Measurements from ENCODE around the gene ZNF431. TPM values are rescaled to one million over a fixed set of nuclear protein-coding genes. Genes with fewer than 3 reads are reported as not detected.

Gene ZNF431
- total and polyA plus RNA-seq, 9 of the 15 experiments (the other 6 are each of a cell fraction or from before 2014, with no cell fraction given) = 3.3 to 24.8 (median 13.5) TPM

GRCh38 chr19:21128901-21129698 is 12.7 kb upstream of the ZNF431 start (continued):
- TF ChIP-seq ARID1B (IDR thresholded peaks at IDR 0.05) = peak; percentile 89
- peak in 1 of 2 experiments; percentile 48; a peak in 2 of 4 replicates for TF ChIP-seq ZMIZ1 (IDR thresholded peaks at IDR 0.05; ENCODE audit: low read depth in 2 of 2, low read length in 2 of 2)
- no peak for TF ChIP-seq E4F1 (CRISPR knock-in tag; IDR thresholded peaks at IDR 0.05; ENCODE audit: borderline replicate concordance)
- 0 out of 2 replicates have a peak, but pooled peaks have one; percentile 32 for TF ChIP-seq CEBPB (tag; IDR thresholded peaks at IDR 0.05)
- TF ChIP-seq ZNF431 (CRISPR knock-in tag; IDR thresholded peaks at IDR 0.05) = no peak
- no peak for TF ChIP-seq ZNF184 (CRISPR knock-in tag; IDR thresholded peaks at IDR 0.05)
- TF ChIP-seq, protein P1, sequence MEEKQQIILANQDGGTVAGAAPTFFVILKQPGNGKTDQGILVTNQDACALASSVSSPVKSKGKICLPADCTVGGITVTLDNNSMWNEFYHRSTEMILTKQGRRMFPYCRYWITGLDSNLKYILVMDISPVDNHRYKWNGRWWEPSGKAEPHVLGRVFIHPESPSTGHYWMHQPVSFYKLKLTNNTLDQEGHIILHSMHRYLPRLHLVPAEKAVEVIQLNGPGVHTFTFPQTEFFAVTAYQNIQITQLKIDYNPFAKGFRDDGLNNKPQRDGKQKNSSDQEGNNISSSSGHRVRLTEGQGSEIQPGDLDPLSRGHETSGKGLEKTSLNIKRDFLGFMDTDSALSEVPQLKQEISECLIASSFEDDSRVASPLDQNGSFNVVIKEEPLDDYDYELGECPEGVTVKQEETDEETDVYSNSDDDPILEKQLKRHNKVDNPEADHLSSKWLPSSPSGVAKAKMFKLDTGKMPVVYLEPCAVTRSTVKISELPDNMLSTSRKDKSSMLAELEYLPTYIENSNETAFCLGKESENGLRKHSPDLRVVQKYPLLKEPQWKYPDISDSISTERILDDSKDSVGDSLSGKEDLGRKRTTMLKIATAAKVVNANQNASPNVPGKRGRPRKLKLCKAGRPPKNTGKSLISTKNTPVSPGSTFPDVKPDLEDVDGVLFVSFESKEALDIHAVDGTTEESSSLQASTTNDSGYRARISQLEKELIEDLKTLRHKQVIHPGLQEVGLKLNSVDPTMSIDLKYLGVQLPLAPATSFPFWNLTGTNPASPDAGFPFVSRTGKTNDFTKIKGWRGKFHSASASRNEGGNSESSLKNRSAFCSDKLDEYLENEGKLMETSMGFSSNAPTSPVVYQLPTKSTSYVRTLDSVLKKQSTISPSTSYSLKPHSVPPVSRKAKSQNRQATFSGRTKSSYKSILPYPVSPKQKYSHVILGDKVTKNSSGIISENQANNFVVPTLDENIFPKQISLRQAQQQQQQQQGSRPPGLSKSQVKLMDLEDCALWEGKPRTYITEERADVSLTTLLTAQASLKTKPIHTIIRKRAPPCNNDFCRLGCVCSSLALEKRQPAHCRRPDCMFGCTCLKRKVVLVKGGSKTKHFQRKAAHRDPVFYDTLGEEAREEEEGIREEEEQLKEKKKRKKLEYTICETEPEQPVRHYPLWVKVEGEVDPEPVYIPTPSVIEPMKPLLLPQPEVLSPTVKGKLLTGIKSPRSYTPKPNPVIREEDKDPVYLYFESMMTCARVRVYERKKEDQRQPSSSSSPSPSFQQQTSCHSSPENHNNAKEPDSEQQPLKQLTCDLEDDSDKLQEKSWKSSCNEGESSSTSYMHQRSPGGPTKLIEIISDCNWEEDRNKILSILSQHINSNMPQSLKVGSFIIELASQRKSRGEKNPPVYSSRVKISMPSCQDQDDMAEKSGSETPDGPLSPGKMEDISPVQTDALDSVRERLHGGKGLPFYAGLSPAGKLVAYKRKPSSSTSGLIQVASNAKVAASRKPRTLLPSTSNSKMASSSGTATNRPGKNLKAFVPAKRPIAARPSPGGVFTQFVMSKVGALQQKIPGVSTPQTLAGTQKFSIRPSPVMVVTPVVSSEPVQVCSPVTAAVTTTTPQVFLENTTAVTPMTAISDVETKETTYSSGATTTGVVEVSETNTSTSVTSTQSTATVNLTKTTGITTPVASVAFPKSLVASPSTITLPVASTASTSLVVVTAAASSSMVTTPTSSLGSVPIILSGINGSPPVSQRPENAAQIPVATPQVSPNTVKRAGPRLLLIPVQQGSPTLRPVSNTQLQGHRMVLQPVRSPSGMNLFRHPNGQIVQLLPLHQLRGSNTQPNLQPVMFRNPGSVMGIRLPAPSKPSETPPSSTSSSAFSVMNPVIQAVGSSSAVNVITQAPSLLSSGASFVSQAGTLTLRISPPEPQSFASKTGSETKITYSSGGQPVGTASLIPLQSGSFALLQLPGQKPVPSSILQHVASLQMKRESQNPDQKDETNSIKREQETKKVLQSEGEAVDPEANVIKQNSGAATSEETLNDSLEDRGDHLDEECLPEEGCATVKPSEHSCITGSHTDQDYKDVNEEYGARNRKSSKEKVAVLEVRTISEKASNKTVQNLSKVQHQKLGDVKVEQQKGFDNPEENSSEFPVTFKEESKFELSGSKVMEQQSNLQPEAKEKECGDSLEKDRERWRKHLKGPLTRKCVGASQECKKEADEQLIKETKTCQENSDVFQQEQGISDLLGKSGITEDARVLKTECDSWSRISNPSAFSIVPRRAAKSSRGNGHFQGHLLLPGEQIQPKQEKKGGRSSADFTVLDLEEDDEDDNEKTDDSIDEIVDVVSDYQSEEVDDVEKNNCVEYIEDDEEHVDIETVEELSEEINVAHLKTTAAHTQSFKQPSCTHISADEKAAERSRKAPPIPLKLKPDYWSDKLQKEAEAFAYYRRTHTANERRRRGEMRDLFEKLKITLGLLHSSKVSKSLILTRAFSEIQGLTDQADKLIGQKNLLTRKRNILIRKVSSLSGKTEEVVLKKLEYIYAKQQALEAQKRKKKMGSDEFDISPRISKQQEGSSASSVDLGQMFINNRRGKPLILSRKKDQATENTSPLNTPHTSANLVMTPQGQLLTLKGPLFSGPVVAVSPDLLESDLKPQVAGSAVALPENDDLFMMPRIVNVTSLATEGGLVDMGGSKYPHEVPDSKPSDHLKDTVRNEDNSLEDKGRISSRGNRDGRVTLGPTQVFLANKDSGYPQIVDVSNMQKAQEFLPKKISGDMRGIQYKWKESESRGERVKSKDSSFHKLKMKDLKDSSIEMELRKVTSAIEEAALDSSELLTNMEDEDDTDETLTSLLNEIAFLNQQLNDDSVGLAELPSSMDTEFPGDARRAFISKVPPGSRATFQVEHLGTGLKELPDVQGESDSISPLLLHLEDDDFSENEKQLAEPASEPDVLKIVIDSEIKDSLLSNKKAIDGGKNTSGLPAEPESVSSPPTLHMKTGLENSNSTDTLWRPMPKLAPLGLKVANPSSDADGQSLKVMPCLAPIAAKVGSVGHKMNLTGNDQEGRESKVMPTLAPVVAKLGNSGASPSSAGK (IDR thresholded peaks at IDR 0.05) = no peak
- TF ChIP-seq SUPT5H (IDR thresholded peaks at IDR 0.05) = no peak
- TF ChIP-seq HNRNPH1 (optimal IDR thresholded peaks at IDR 0.05; ENCODE audit: low read depth, low read length) = no peak
